Adrenal gland (tissue), 12 donors: ENCODE results near the gene MMD. TPM values are rescaled to one million over a fixed set of nuclear protein-coding genes. Genes with fewer than 3 reads are reported as not detected.

ENCODE experiments used
- DNase-seq, 7 donors: peaks; one replicate each; pipeline ENCODE4 v3.0.0-alpha.2; 2019 to 2020
- H3K27ac ChIP-seq, 5 donors: fragments of 200-600 bp; sonication (generic) in 4 of 5; 1 replicate in 3 of 5; 2 replicates in 2 of 5; pipeline versions ENCODE4 v1.5.1 to v1.8.0; 2016 to 2020; ENCODE audit warnings: mild to moderate bottlenecking in 1 of 5
- H3K27me3 ChIP-seq: fragments of 200-600 bp; 2 replicates; pipeline ENCODE4 v1.8.0; 2021
- H3K36me3 ChIP-seq, 2 donors: fragments of 200-600 bp; replicated peaks in 1 of 2; 1 replicate in 1 of 2; 2 replicates in 1 of 2; pipeline versions ENCODE4 v1.5.1 to v1.8.0; 2018 to 2022
- H3K4me1 ChIP-seq, 2 donors: fragments of 200-600 bp; replicated peaks in 1 of 2; 1 replicate in 1 of 2; 2 replicates in 1 of 2; pipeline versions ENCODE4 v1.5.1 to v1.8.0; 2018 to 2021
- H3K4me3 ChIP-seq, 4 donors: fragments of 200-600 bp; sonication (generic) in 3 of 4; one replicate each; pipeline ENCODE4 v1.5.1; 2016 to 2018
- H3K9me3 ChIP-seq, 3 donors: fragments of 200-600 bp; sonication (generic) in 1 of 3; replicated peaks in 1 of 3; 1 replicate in 2 of 3; 2 replicates in 1 of 3; pipeline versions ENCODE4 v1.5.1 to v1.8.0; 2016 to 2021
- CTCF ChIP-seq, 6 experiments: fragments of 450-650 bp in 4 of 6; fragments of 200-600 bp in 2 of 6; sonication (generic) in 1 of 6; IDR thresholded peaks; 1 replicate in 5 of 6; 2 replicates in 1 of 6; pipeline versions ENCODE4 v1.5.1 to v1.8.0; 2016 to 2021; ENCODE audit warnings: antibody characterized with exemption in 6 of 6, mild to moderate bottlenecking in 2 of 6, moderate library complexity in 1 of 6
- POLR2A ChIP-seq, 2 donors: fragments of 450-650 bp; IDR thresholded peaks; one replicate each; pipeline ENCODE4 v1.6.1; 2017; ENCODE audit warnings: antibody characterized with exemption in 2 of 2, mild to moderate bottlenecking in 2 of 2, moderate library complexity in 1 of 2
- WGBS, 4 donors: extraction: QIAGEN DNeasy Blood & Tissue Kit in 2 of 4; methylation state at CpG; one replicate each; pipeline versions ENCODE4 v1.1.5 to v1.1.7; 2013 to 2017; 5-methylcytosine and 5-hydroxymethylcytosine counted together
- intact Hi-C, 2 donors: fragments of 100-400 bp; cut with DNase I; formaldehyde crosslinking; loops; one replicate each; pipeline versions ENCODE4 v1.14.1 to v1.15.0; 2022 to 2023
- polyA plus RNA-seq, 3 donors: library from polyadenylated mRNA; stranded (reverse); fragments of 200-250 nt in 2 of 3; fragments of 350-450 nt in 1 of 3; fragmentation: Illumina TruSeq in 1 of 3; extraction: RNeasy Lipid Tissue Mini Kit (QIAGEN cat#74804) in 1 of 3; gene quantifications; one replicate each; pipeline ENCODE4 v1.2.3, GENCODE V29; 2013 to 2014
- total RNA-seq, 9 donors: library from RNA; depleted of rRNA in 4 of 9; stranded (reverse); fragments of >200 nt in 4 of 9; fragments of 120-200 nt in 1 of 9; fragmentation: NEBNext Ultra II Directional in 1 of 9; extraction: Animal tissue kit (Norgen Biotek cat#: 25700) in 1 of 9; gene quantifications; one replicate each; pipeline versions ENCODE4 v1.1.0 to v1.2.4, GENCODE V29; 2013 to 2023
- donor health status: healthy with polysubstance abuse.
- donor health status: Bipolar disorder and iron deficiency.
- donor health status: DM: yes; HTN: yes; CAD: no.
- donor health status: DM: no; HTN: no; CAD: no.
- donor health status: DM: no; HTN: no; CAD: no.
- donor health status: DM: yes; HTN: yes; CAD: no.

MMD gene
- total and polyA plus RNA-seq, 12 donors = 6.2 to 27.6 (median 14.6) TPM

- Histone ChIP-seq H3K27ac (no peak overlapping the region), H3K4me3 (no peak overlapping the region), H3K36me3 (peaks cover 0 to 8% of the 10 kb centered on the region in 2 donors), H3K9me3 (no peaks in the 10 kb centered on the region), H3K4me1 (peaks cover 9 to 14% of the 10 kb centered on the region in 2 donors), H3K27me3 (no peaks in the 10 kb centered on the region)
- intact Hi-C loops = no loop called here
- no peak for DNase-seq
- TF ChIP-seq CTCF (IDR thresholded peaks at IDR 0.05) (no peak), POLR2A (IDR thresholded peaks at IDR 0.05) (no peak)
- 60 to 79% (median 70%) methylated on average over 3 of the region's 3 CpGs for WGBS, 4 donors
Observed at GRCh38 chr17:55388842-55389241, 32.8 kb downstream of the MMD start.

- 73 to 84% (median 83%) methylated on average over 3 of the region's 3 CpGs for WGBS, 4 donors
- Histone ChIP-seq H3K27ac (no peak overlapping the region), H3K9me3 (no peaks in the 10 kb centered on the region), H3K27me3 (no peaks in the 10 kb centered on the region), H3K4me1 (peaks cover 12 to 14% of the 10 kb centered on the region in 2 donors), H3K36me3 (no peaks in the 10 kb centered on the region), H3K4me3 (no peak overlapping the region)
- no peak for DNase-seq
- no peak for TF ChIP-seq CTCF (IDR thresholded peaks at IDR 0.05)
- TF ChIP-seq POLR2A (IDR thresholded peaks at IDR 0.05) = no peak
- intact Hi-C loops = no loop called here
Observed at GRCh38 chr17:55386796-55387332, 34.8 kb downstream of the MMD start.

- no peak overlapping the region for H3K4me3 ChIP-seq
- peak; percentile 42 to 74 (median 62) for DNase-seq
- TF ChIP-seq POLR2A (IDR thresholded peaks at IDR 0.05) = no peak
- TF ChIP-seq CTCF (IDR thresholded peaks at IDR 0.05) = no peak
- intact Hi-C loops = no loop called here
- no peaks in the 10 kb centered on the region for H3K27me3 ChIP-seq
- H3K36me3 ChIP-seq = no peaks in the 10 kb centered on the region
- no peaks in the 10 kb centered on the region for H3K9me3 ChIP-seq
- peak overlapping the region; percentile 18 to 80 (median 65) for H3K27ac ChIP-seq
- 41 to 69% (median 53%) methylated on average over 10 of the region's 10 CpGs for WGBS, 4 donors
- H3K4me1 ChIP-seq = peaks cover 12 to 14% of the 10 kb centered on the region in 2 donors
Observed at GRCh38 chr17:55384643-55385232, 36.9 kb downstream of the MMD start.

GRCh38 chr17:55383771-55384642 is 37.6 kb downstream of the MMD start:
- no peak overlapping the region for H3K4me3 ChIP-seq
- H3K4me1 ChIP-seq = peaks cover 12 to 14% of the 10 kb centered on the region in 2 donors
- intact Hi-C loops = no loop called here
- WGBS, 4 donors = 52 to 76% (median 66%) methylated on average over 6 to 7 of the region's 7 CpGs
- peak in 6 of 7 donors; percentile 25 to 84 (median 38) for DNase-seq
- H3K27me3 ChIP-seq = no peaks in the 10 kb centered on the region
- no peaks in the 10 kb centered on the region for H3K36me3 ChIP-seq
- TF ChIP-seq POLR2A (IDR thresholded peaks at IDR 0.05) (no peak), CTCF (IDR thresholded peaks at IDR 0.05) (no peak)
- H3K9me3 ChIP-seq = no peaks in the 10 kb centered on the region
- peak overlapping the region; percentile 18 to 80 (median 65) for H3K27ac ChIP-seq
